NOMO-1 treated with dmso at 0.1 percent for 144 hours (cell line): ENCODE data around the gene PLEKHM2.

Experiments
- DNase-seq: peaks from one replicate; lab custom pipeline; 2025; ENCODE audit not compliant: unreplicated experiment; lab: John Stamatoyannopoulos, UW

Gene PLEKHM2

GRCh38 chr1:15737324-15738319, 53.5 kb downstream of the PLEKHM2 start:
- DNase-seq = no peak

GRCh38 chr1:15738416-15739113, 54.4 kb downstream of the PLEKHM2 start:
- DNase-seq = no peak

- no peak for DNase-seq
Observed at GRCh38 chr1:15739259-15739658, 55.1 kb downstream of the PLEKHM2 start.

GRCh38 chr1:15739745-15740144, 55.6 kb downstream of the PLEKHM2 start:
- no peak for DNase-seq

GRCh38 chr1:15740924-15741850, 57.1 kb downstream of the PLEKHM2 start:
- DNase-seq = peak; percentile 28

- no peak for DNase-seq
Observed at GRCh38 chr1:15742339-15742801, 58.2 kb downstream of the PLEKHM2 start, which contains the start of gene TMEM82. TMEM82 (plus strand) TSS chr1:15742499; CDS start chr1:15742560, 61 bp downstream.

- no peak for DNase-seq
Observed at GRCh38 chr1:15744122-15744679, 60.1 kb downstream of the PLEKHM2 start.

- no peak for DNase-seq
Observed at GRCh38 chr1:15747378-15747777, 63.3 kb downstream of the PLEKHM2 start.

GRCh38 chr1:15748264-15748663, 64.1 kb downstream of the PLEKHM2 start:
- no peak for DNase-seq

- no peak for DNase-seq
Observed at GRCh38 chr1:15748690-15749398, 64.7 kb downstream of the PLEKHM2 start.

- no peak for DNase-seq
Observed at GRCh38 chr1:15749399-15750291, 65.5 kb downstream of the PLEKHM2 start.

- no peak for DNase-seq
Observed at GRCh38 chr1:15750924-15751323, 66.8 kb downstream of the PLEKHM2 start.

- DNase-seq = no peak
Observed at GRCh38 chr1:15751717-15752116, 67.6 kb downstream of the PLEKHM2 start.

- DNase-seq = no peak
Observed at GRCh38 chr1:15753776-15754175, 69.7 kb downstream of the PLEKHM2 start.

- no peak for DNase-seq
Observed at GRCh38 chr1:15755021-15755645, 71.0 kb downstream of the PLEKHM2 start.

GRCh38 chr1:15755646-15756040, 71.5 kb downstream of the PLEKHM2 start:
- no peak for DNase-seq

GRCh38 chr1:15756143-15757015, 72.3 kb downstream of the PLEKHM2 start:
- DNase-seq = no peak
